ENCODE results near the gene EXOSC7.
"Not testable (repeated sequence)": the region's sequence is repeated elsewhere in the genome, so short reads cannot be mapped to it uniquely, and the experiment has no call there.

EXOSC7 gene

DNA sequence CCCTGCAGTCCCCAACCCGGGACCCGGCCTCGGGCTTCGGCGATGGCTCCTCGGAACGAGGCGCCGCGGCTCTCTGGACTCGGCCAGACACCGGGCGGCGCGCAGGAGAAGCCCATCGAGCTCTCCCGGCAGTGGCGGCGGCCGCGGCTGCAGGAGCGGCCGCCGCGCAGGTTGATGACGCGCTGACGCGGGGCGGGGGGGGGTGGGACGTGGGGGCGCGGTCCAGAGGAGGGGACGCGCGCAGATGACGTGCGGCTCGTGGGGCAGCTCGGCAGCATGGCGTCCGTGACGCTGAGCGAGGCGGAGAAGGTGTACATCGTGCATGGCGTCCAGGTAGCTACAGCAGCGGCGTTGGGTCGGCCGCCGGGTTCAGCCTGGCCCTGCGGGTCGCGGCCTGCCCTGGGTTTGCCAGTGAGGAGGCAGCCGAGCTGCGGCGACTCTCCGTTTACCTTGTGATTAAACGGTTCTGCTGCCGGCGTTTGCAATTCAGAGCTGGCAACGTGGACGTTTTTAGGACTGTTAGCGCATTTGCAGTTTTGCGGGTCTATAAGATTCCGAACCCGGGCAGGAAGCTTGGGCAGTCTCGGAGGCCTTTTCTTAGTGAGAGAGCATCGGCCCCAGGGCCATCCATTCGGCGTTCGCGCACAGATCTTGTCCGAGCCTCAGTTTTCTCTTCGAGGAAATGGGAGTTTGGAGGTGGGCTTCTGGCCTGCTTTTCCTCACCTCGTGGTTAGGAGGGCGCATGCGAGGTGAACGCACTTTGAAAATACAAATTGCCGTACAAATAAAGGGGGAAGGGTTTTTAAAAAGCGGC lies at the start of gene EXOSC7, which contains the start of gene ZDHHC3:
EXOSC7 (plus strand) TSS at position 243 of the 814 bp plus-strand sequence; CDS start at position 277, 34 bp downstream.
ZDHHC3 (minus strand) TSS at position 173 of the 814 bp plus-strand sequence. CDS start 16,738 bp downstream, outside the sequence.
- peak; percentile 65 to 75 for DNase-seq

DNA sequence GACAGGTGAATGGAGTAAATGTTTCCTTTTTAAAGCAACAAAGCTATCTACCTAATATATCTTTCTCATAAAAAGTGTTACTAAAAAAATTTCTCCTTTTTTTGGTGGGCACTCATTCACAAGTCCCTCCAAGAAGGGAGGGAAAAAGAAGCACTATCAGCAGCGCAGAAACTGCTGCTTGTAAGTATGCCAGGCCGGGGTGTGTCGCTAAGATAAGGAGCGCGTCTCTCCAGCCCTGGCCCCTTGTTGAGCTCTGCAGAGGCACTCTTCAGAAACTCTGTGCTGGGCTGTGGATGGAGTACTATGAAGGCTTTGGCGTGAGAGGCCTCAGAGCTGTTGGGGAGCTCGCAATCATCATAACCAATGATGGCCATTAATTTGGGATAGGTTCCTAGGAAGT lies 49.1 kb upstream of the EXOSC7 start:
- DNase-seq = no peak

DNA sequence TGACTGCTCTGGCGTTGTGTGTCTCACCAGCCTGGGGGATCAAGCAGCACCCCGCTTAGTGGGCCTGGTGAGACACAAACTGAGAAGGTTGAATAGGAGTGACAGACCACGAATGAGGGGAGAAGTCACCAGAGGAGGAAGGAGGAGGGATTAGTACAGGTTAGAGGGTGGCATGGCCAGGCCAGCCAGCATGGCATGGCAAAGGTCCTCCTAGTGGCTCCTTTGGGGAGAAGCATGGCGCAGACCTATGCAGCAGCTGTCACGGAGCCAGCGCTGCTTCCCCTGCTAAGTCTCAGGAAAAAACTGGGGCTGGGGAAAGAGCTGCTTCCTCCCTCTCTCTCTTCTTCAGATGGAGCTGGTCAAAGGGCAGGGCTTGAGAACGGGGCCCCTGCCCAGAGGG lies 48.7 kb upstream of the EXOSC7 start:
- no peak for DNase-seq

DNA sequence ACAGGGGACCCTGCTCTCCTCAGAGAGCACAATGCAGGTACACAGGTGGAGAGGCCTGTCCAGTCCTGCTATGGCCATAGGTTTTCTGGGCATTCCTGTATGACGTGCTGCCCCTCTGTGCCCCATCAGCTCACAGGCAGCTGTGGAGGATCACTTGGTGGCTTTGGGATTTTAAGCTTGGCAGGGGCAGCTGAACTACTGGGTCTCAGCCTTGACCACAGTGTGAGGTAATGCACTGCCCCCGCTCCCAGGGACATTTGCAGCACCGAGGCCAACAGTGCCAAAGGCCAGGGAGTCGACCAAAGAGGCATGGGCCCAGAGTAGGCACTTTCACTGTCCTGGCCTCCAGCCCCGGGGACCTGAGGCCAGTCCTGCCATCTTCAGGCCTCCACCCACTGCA lies 46.3 kb upstream of the EXOSC7 start:
- DNase-seq = no peak

DNA sequence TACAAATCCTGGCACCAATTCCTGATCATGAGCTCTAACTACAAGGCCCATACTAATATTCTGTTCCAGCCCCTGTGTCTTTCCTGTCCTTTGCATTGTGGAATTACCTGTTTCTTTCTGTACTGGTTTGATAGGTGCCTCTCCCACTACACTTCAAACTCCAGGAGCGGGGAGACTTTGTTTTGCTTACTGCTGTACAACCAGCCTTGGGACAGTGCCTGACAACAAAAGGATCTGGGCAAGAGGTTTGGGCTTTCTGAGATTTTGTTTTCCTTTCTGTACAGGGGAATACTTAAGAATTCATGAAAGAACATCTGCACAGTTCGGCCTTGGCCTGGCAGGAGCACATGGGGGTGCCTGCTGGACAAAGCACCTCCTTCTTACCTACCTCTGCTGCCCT lies 45.1 kb upstream of the EXOSC7 start:
- DNase-seq = no peak

DNA sequence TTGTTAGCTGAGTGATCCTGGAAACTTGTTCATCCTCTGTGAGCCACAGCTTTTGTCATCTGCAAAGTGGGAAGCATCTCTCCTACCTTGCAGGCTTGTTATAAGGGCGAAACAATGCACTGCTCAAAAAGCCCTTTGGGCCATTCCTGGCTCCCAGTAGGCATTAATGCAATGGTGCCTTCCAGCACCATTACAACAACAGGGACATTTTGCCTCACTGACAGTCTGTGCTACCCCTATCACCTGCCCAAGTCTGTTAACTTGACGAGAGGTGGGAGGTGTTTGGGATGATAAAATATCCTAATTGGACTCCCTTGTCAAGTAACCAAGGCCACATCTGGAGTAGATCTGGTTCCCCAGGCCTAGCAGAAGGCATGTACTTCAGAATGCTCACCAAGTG lies 44.3 kb upstream of the EXOSC7 start:
- no peak for DNase-seq

DNA sequence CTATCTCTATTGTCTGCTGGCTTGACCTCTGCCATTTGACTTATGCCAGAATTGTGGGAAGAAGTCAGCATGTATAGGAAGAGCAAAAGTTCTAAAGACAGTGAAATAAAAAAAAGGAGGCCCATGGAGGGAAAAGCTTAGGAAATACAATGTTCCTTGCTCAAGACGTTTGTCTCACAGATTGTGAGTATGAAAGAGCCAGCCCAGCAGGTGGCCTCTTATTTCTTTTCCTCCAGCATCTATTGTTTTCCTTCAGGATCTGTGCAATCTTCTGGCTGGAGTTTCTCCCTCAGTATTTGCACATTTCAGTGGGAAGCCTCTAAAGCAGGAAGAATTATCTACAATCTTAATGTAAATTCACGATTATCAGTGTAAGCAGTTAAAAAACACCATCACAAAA lies 43.8 kb upstream of the EXOSC7 start:
- no peak for DNase-seq

DNA sequence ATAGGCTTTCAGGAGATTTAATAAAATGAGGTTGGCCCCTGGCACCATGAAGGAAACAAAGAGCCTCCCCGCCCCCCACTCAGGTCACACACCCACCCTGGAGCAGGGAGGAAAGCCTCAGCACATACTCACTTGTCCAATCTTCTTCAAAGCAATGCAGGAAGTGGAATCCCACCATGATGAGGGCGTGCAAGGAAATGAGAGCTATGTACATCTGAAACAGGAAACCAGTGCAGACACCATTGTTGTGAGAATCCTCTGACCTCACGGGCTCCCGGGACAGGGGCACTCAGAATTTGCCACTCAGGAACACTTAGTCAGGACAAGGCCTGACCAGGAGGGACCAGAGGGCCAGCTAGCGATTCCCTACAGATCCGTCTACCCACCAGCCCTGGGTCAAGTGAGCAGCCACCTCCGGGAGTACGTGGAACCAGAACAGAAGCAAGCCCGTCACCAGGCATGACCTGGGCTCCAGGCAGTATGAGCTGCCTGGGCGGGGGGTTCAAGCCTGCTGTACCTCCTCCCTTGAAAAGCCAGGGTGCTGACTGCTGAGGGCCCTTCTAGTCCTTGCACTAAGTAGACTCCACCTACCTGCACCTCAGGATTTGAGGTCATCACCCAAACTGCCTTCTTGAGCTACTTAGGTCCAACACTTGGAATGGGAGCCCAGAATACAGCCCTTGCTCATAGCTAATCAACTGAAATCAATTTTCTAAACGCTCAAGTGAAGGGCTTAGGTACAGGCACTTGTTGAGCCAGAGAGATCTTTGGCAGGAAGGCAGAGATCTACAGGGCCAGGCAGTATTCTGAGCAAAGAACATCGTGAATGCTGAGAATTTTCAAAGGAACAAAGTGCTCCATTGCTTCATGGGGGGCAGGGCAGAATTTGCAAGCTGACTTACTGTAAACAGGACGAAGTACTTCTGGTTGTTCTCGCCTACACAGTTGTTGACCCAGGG lies 42.8 kb upstream of the EXOSC7 start:
- DNase-seq = no peak

DNA sequence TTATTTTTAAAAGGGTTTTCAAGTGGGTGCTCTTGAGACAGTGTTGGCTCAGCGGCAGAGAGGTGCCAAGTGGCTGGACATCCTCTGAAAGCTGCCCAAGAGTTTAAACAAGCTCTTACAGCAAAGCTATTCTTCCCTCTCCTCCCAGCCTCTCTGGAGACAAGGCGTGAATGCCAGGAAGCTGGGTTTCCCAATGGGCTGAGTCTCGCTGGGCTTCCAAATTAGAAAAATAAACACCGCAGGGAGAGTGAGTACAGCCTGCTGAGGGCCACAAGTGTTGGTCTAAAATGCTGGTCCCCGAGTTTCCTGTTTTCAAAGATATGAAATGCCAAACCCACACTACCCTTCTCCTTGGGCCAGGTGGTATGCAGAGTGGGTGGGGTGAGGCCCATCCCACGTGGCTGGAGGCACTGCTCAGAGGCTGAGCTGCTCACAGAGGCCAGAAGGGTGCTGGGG lies 36.4 kb upstream of the EXOSC7 start:
- no peak for DNase-seq

DNA sequence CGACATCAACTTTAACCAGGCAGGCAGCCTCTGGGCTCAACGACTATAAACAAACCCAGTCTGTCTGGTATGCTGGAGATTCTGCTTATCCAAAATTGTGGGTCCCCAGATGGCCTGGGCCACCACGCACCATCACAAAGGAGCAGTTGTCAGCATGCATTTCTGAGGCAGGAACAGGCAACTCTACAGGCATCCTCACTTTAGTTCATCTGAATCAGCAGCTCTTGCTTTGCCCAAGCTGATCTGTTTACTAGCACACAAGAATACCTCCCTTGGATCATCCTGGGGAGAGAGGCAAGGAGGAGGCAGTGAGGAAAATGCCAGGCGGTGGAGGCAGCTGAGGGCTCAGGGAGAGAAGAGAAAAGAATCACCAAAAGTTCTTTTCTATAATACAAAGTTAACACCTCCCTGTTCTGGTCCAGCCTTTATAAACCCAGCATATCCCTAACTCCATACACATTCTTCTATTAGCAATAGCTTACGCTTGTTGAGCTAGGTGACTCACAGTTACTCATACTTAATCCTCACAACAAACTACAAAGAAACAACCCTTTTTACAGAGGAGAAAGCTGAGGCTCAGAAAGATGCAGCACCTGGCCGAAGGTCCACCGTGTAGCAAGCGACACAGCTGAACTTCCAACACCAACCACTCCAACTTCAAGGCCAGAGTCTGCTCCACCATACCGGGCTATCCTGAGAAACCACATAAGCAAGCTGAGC lies 33.7 kb upstream of the EXOSC7 start:
- no peak for DNase-seq

DNA sequence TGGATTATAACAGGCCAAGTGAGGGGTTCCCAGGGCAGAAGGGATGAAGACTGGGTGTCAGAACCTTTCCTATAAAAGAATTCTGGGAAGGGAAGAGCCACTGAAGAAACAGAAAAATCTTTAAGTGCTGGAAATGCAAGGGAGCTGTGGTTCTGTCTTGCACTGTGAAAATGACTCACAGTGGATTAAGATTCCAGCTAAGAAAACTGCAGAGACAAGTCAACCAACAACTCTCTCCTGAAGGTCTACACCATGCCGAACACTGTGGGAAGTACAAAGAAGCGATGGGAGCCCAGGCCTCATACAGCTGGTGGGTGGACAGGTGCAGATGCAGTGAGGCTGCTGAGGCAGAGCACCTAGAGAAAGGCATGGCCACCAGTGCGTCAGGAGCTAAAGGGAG lies 27.8 kb upstream of the EXOSC7 start:
- DNase-seq = no peak

DNA sequence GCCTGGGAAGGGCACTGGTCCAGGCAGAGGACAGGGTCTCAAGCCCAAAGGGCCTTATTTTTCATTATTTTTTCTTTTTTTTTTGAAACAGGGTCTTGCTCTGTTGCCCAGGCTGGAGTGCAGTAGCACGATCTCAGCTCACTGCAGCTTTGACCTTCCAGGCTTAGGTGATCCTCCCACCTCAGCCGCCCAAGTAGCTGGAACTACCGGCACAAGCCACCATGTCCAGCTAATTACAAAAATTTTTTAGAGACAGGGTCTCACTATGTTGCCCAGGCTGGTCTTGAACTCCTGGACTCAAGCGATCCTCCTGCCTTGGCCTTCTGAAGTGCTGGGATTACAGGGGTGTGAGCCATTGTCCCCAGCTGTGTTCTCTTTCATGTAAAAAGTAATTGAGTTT lies 26.3 kb upstream of the EXOSC7 start:
- not testable (repeated sequence) for DNase-seq

DNA sequence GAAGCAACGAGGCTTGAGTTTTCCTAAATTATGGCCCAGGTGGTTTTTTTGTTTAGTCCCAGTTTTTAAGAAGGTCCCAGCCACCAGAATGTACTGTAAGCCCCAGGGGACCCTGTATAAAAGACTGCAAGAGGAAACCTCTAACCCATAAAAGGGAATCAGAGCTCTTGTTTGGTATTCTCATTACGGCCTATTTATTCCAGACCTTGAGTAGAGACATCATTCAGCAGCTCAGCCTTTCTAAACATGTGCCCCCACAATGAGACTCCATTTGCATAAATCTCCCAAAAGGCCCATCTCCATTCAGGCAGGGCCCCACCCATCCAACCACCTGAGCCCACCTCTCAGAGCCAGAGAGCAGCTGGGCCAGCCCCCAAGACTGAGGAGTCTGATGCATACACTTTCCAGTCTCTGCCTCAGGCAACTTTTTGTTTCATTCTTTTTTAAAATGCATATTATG lies 25.7 kb upstream of the EXOSC7 start:
- no peak for DNase-seq

DNA sequence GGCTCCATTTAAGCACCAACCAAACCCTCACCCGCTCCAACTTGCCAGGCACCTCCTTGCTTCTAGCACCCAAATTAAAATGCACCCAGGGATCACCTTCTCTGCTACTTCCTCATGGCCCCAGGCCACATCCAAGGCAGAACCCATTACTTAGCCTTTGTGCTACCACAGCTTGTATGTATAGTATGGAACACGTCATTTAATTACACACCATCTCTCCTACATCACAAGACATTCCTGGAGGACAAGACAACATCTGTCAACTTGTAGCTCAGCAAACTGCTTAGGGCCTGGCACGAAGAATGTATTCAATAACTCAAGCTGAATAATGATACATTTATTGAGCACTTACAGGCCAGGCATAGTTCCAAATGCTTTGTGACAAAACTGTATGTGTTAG lies 23.4 kb upstream of the EXOSC7 start:
- DNase-seq = no peak

DNA sequence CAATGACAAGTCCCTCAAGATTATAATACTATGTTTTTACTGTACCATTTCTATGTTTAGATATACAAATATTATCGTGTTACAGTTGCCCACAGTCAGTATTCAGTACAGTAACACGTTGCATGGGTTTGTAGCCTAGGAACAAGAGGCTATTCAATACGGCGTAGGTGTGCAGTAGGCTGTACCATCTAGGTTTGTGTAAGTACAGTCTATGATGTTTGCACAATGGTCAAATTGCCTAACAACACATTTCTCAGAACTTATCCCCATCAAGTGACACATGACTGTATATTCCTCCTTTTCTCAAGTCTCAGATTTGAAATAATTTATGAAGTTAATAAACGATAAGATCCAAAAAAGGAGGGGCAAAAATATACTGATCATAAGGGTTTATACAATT lies 21.7 kb upstream of the EXOSC7 start:
- DNase-seq = no peak

DNA sequence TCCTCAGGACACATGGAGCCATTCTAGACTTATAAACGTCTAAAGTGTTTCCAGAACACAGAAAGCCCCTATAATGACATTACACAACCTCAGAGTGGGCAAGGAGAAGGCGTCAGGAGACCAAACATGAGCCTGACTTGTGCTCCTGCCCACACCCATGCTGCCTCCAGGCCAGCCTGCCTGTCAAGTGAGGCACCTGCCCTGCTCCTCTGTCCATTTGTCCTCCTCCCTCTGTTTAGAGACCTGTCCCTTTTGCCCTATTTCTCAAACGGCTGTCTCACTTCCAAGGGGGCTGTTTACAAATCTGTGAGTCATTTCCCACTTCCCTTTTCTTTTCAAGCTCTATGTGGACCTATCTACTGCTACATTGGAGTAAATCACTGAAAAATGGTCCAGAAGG lies 21.1 kb upstream of the EXOSC7 start:
- peak; percentile 60 to 68 for DNase-seq

DNA sequence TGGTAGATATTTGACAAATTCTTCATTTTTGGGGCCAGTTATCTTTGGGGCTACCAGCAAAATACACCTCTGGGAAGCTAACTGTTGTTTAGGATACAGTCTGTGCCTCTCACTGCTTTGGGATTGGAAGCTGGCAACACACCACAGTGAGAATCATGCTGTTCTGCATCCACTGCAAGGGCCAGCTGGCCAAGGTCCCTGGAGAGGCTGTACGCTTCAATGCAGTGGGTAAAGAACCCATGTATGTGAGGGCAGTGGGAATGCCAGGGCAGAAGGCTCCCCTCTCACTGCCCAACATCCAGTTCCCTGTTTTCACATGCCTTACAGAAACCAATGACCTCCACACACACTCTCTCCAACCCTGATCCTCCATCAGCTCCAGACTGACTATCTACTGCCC lies 20.1 kb upstream of the EXOSC7 start:
- DNase-seq = no peak

DNA sequence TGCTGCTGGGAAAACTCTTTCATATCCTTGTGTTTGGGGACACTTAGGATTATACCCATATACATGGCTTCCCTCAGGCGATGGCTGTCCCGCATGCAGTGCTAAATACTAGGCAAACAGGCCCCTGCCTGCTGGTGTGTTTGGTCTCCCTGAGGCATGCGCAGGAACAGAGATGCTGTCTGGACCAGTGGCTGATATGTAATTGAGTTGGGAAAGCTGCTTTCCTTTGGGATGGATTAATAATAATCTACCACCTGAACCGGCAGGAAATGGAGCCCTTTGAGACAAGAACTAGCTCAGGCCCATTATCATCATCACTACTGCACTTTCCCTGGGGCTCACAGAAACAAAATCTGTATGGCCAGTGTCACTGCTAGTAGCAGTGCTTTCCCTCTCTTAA lies 18.1 kb upstream of the EXOSC7 start:
- no peak for DNase-seq

DNA sequence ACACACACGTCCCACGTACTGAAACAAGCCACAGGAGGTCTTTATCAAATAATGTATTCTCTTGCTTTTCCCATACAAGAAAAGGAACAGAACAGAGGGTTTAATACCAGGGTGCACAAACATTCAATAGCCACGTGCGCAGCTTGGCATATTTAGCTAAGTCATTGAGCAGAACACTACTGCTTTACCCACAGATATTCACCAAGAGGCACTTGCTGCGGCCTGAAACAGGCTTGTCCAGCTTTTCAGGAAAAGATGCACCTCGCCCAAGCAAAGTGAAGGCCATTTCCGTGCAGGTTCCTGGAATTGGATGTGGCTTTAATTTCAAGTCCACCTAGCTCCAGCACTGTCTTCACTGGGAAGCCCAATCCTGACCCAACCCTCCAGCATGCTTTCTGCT lies 17.7 kb upstream of the EXOSC7 start:
- DNase-seq = no peak

DNA sequence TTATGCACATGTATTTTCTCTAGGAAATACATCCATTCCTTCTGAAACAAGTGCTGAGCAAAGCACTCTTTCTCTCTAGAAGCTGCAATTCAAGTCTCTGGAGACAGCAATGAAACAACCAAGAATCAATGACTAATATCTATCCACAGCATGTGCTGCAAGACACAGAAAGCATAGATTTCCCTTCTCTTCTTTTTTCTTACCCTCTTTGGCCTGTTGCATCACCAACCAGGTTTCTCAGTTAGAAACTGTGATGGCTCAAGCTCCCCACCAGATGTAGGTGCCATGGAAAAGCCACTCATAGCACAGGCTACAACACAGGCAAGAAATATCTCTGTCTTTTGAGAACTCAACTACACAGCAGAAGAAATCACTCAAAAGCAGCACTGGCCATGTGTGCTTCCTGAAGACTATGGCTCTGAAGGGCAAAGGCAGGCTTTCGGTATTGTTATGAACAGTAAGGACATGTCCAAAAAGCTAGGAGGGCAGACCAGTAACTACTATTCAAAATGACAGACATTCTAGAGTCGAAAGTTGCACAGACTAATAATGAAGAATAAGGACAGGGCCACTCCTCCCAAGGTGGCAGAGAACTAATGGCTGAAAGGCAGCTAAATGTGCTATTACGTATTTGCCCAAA lies 15.5 kb upstream of the EXOSC7 start:
- no peak for DNase-seq

DNA sequence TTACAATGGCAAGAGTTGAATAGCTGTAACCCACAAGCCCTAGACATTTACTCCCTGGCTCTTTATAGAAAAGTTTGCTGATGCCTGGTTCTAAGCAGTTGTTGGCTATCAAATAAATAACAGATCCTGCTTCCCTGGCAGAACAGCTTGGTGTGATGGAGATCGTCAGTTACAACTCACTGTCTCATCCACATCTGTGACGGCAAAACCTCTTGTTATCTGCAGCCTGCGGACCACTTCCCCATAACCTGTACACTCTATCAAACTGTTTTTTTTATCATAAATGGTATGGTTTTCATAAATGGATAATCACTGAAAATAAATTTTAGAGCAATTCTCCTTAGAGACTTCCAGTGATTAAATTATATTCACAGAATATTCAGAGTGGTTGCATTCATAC lies 14.2 kb upstream of the EXOSC7 start:
- no peak for DNase-seq

DNA sequence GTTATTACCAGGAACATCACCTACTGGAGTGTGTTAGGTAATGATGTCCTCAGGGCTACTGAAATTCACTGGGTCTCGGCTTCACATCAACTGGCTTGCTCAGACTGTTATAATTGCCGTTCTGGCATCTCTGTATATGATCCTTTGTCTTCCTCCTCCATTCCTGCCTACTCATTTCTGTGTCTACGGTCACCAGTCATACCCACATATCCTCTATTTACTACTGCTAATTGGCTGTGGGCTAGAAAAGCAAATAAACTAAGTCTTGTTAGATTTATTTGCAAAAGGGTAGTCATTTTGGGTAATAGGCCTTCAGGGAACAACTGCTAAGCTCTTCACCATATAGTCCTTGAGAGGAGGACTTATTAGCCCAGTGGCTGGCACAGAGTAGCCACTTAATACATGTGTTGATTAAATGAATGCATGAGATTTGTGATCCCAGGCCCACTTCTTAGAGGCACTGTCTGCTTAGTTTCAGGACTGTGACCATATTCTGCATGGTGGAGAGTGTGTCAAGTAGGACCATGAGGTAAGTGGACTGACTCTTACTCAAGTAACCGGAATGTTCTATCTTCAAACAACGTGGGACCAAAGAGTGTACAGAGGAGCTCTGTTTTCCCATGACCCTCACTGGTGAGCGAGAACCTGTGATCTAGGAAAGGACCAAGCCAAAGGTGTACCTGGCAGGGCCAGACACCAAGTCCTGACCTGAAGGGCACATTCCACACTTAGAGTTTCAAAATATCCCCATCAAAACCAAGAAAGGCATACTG lies 13.2 kb upstream of the EXOSC7 start:
- DNase-seq = no peak
